ENCODE measurements around the gene MOCOS. TPM values are rescaled to one million over a fixed set of nuclear protein-coding genes. Genes with fewer than 3 reads are reported as not detected.

MOCOS gene
- 0.31 TPM for total RNA-seq

GRCh38 chr18:36187193-36187825 lies at the start of gene MOCOS:
MOCOS (plus strand) TSS chr18:36187497; CDS start chr18:36187540, 43 bp downstream.

GRCh38 chr18:36297417-36298125 lies 110.3 kb downstream of the MOCOS start, which contains the start of gene FHOD3:
FHOD3 (plus strand) TSS chr18:36297713; CDS start chr18:36297836, 123 bp downstream.

Other genes with a start within 250 kb of the MOCOS start
- gene RPRD1A, start 119.9 kb upstream of the MOCOS start, total RNA-seq = 137 TPM
- gene SLC39A6, start 58.2 kb upstream of the MOCOS start, total RNA-seq = 200 TPM
- 197 TPM for gene ELP2, start 57.6 kb upstream of the MOCOS start, total RNA-seq
- gene FHOD3, start 110.2 kb downstream of the MOCOS start, total RNA-seq = 84.5 TPM